H9 (cell line): ENCODE measurements around the gene SLC4A5. TPM values are rescaled to one million over a fixed set of nuclear protein-coding genes. Genes with fewer than 3 reads are reported as not detected.

Experiments used
- DNase-seq: peaks from one replicate; pipeline ENCODE4 v3.0.0-alpha.2; 2017
- H2AFZ ChIP-seq: one replicate; pipeline ENCODE4 v1.6.1; 2013; ENCODE audit warnings: mild to moderate bottlenecking, low read length, control low read depth, moderate library complexity
- H2AK5ac ChIP-seq: 2 replicates; pipeline ENCODE4 v1.6.1; 2013; ENCODE audit warnings: low read length, control low read depth, mixed read lengths; ENCODE audit not compliant: insufficient read length
- H2BK120ac ChIP-seq: one replicate; pipeline ENCODE4 v1.6.1; 2013; ENCODE audit warnings: low read depth, mild to moderate bottlenecking, low read length, control low read depth, inconsistent platforms; ENCODE audit not compliant: poor library complexity, severe bottlenecking
- H2BK12ac ChIP-seq: 2 replicates; pipeline ENCODE4 v1.6.1; 2013; ENCODE audit warnings: low read length, control low read depth, mixed read lengths, low read depth; ENCODE audit not compliant: insufficient read length
- H2BK15ac ChIP-seq: 2 replicates; pipeline ENCODE4 v1.6.1; 2013; ENCODE audit warnings: low read depth, low read length, control low read depth
- H2BK20ac ChIP-seq: one replicate; pipeline ENCODE4 v1.6.1; 2013; ENCODE audit warnings: low read depth, mild to moderate bottlenecking, low read length, control low read depth, inconsistent platforms; ENCODE audit not compliant: poor library complexity, severe bottlenecking
- H2BK5ac ChIP-seq: 2 replicates; pipeline ENCODE4 v1.6.1; 2013; ENCODE audit warnings: low read length, control low read depth, mixed read lengths; ENCODE audit not compliant: insufficient read length
- H3K14ac ChIP-seq: 2 replicates; pipeline ENCODE4 v1.6.1; 2013; ENCODE audit warnings: low read length, control low read depth; ENCODE audit not compliant: insufficient read depth
- H3K18ac ChIP-seq: 2 replicates; pipeline ENCODE4 v1.6.1; 2013; ENCODE audit warnings: low read depth, mild to moderate bottlenecking, mixed read lengths, low read length, control low read depth; ENCODE audit not compliant: insufficient read length
- H3K23ac ChIP-seq: 2 replicates; pipeline ENCODE4 v1.6.1; 2013; ENCODE audit warnings: low read length, control low read depth, mixed read lengths, low read depth; ENCODE audit not compliant: insufficient read length
- H3K23me2 ChIP-seq: 2 replicates; pipeline ENCODE4 v1.6.1; 2013; ENCODE audit warnings: low read depth, mild to moderate bottlenecking, mixed read lengths, low read length, control low read depth; ENCODE audit not compliant: insufficient read length, poor library complexity, severe bottlenecking
- H3K27ac ChIP-seq: 2 replicates; pipeline ENCODE4 v1.5.1; 2013; ENCODE audit warnings: low read length, control low read depth, mixed read lengths, low read depth; ENCODE audit not compliant: insufficient read length
- H3K27me3 ChIP-seq: 2 replicates; pipeline ENCODE4 v1.6.1; 2013; ENCODE audit warnings: low read length, control low read depth, inconsistent platforms; ENCODE audit not compliant: insufficient read depth
- H3K4ac ChIP-seq: 2 replicates; pipeline ENCODE4 v1.6.1; 2013; ENCODE audit warnings: low read depth, mild to moderate bottlenecking, control low read depth, inconsistent platforms, low read length, moderate library complexity
- H3K4me1 ChIP-seq: 2 replicates; pipeline ENCODE4 v1.6.1; 2013; ENCODE audit warnings: low read length, control low read depth, inconsistent platforms; ENCODE audit not compliant: insufficient read depth
- H3K4me2 ChIP-seq: 2 replicates; pipeline ENCODE4 v1.6.1; 2013; ENCODE audit warnings: low read length, control low read depth, mixed read lengths; ENCODE audit not compliant: insufficient read length, insufficient read depth
- H3K56ac ChIP-seq: 2 replicates; pipeline ENCODE4 v1.6.1; 2013; ENCODE audit warnings: low read depth, mild to moderate bottlenecking, mixed read lengths, low read length, control low read depth; ENCODE audit not compliant: insufficient read length
- H3K79me1 ChIP-seq: 2 replicates; pipeline ENCODE4 v1.6.1; 2013; ENCODE audit warnings: low read depth, mild to moderate bottlenecking, moderate library complexity, low read length, control low read depth, inconsistent platforms; ENCODE audit not compliant: insufficient read depth, poor library complexity, severe bottlenecking
- H3K79me2 ChIP-seq: 2 replicates; pipeline ENCODE4 v1.6.1; 2013; ENCODE audit warnings: low read length, control low read depth, inconsistent platforms; ENCODE audit not compliant: insufficient read depth
- H3K9ac ChIP-seq: 2 replicates; pipeline ENCODE4 v1.6.1; 2013; ENCODE audit warnings: low read length, control low read depth, mixed read lengths; ENCODE audit not compliant: insufficient read length; ENCODE audit errors: extremely low read depth
- H3K9me3 ChIP-seq: one replicate; pipeline ENCODE4 v1.6.1; 2013; ENCODE audit warnings: low read depth, low read length, inconsistent platforms; ENCODE audit not compliant: control insufficient read depth
- H3T11ph ChIP-seq: one replicate; pipeline ENCODE4 v1.6.1; 2013; ENCODE audit warnings: mild to moderate bottlenecking, low read length, control low read depth, inconsistent platforms
- H4K20me1 ChIP-seq: one replicate; pipeline ENCODE4 v1.6.1; 2013; ENCODE audit not compliant: control insufficient read depth, insufficient read length, insufficient read depth
- H4K5ac ChIP-seq: 2 replicates; pipeline ENCODE4 v1.6.1; 2013; ENCODE audit warnings: low read depth, mild to moderate bottlenecking, mixed read lengths, low read length, control low read depth; ENCODE audit not compliant: insufficient read length
- H4K8ac ChIP-seq: replicated peaks from 2 replicates; pipeline ENCODE4 v1.6.1; 2013; ENCODE audit warnings: low read length, control low read depth, mixed read lengths, low read depth; ENCODE audit not compliant: insufficient read length
- H4K91ac ChIP-seq: 2 replicates; pipeline ENCODE4 v1.6.1; 2013; ENCODE audit warnings: low read depth, mild to moderate bottlenecking, moderate library complexity, mixed read lengths, low read length, control low read depth; ENCODE audit not compliant: insufficient read length
- H3K27ac Mint-ChIP-seq, 3 experiments: 2 replicates in 2 of 3; 3 replicates in 1 of 3; pipeline ENCODE4 v1.8.0; 2020 to 2021; ENCODE audit warnings: mixed read lengths in 3 of 3, mild to moderate bottlenecking in 1 of 3, moderate library complexity in 1 of 3
- H3K27me3 Mint-ChIP-seq: 2 replicates; pipeline ENCODE4 v1.8.0; 2021; ENCODE audit warnings: low read depth, mild to moderate bottlenecking, moderate library complexity, mixed read lengths
- H3K36me3 Mint-ChIP-seq, 3 experiments: 2 replicates in 2 of 3; 3 replicates in 1 of 3; pipeline ENCODE4 v1.8.0; 2020 to 2021; ENCODE audit warnings: low read depth in 3 of 3, mixed read lengths in 3 of 3; ENCODE audit not compliant: insufficient read depth in 1 of 3
- H3K4me1 Mint-ChIP-seq, 2 experiments: 2 replicates each; pipeline ENCODE4 v1.8.0; 2020; ENCODE audit warnings: mixed read lengths in 2 of 2
- H3K4me3 Mint-ChIP-seq, 2 experiments: 2 replicates in 1 of 2; 3 replicates in 1 of 2; pipeline ENCODE4 v1.8.0; 2020 to 2021; ENCODE audit warnings: mild to moderate bottlenecking in 2 of 2, mixed read lengths in 2 of 2, moderate library complexity in 1 of 2
- H3K9me3 Mint-ChIP-seq, 2 experiments: 2 replicates in 1 of 2; 3 replicates in 1 of 2; pipeline ENCODE4 v1.8.0; 2020; ENCODE audit warnings: mild to moderate bottlenecking in 2 of 2, mixed read lengths in 2 of 2, moderate library complexity in 1 of 2
- WGBS: extraction: QIAGEN DNeasy Blood & Tissue Kit; methylation state at CpG from one replicate; pipeline ENCODE4 v1.1.7; 2013; ENCODE audit warnings: missing lambda C conversion rate, low lambda C conversion rate, mixed read lengths; ENCODE audit not compliant: insufficient read length; ENCODE audit errors: extremely low coverage; 5-methylcytosine and 5-hydroxymethylcytosine counted together
- total RNA-seq: library from RNA; stranded (reverse); gene quantifications from 2 replicates; pipeline ENCODE4 v1.2.1, GENCODE V29; 2021
- TF ChIP-seq, protein P1 (sequence below): fragments of 200-600 bp; sonication (generic); conservative IDR thresholded peaks from 3 replicates; pipeline ENCODE4 v1.8.0; 2021; ENCODE audit warnings: antibody characterized with exemption, mild to moderate bottlenecking

Gene SLC4A5
- total RNA-seq, 1 experiment from 2014 or later: 0.50 TPM

DNA sequence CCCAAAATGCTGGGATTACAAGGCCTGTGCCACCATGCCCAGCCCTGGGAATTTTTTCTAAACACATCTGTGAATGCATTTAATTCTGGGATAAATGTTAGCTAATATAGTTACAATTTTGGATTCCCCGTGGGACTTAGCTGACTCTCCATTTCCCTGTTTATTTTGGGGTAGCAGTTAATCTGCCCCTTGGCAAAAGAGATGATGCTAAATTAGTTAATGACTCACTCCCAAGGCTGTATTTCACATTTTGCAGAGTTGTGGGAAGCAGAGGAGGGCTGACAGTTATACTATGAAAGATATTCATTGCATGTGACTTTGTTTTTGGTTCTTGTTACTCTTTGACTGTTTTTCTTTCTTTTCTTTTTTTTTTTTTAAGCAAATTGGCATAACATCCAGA is 141.6 kb downstream of the SLC4A5 start:
- no CpG with 5 or more reads among the region's 1 CpG for WGBS
- Histone ChIP-seq H3K4me2 (no peak overlapping the region), H3K4me1 (peaks cover 10% of the 10 kb centered on the region)

More for the DNA sequence above, 141.6 kb downstream of the SLC4A5 start:
- Histone ChIP-seq H2BK5ac (no peak overlapping the region), H3K9ac (no peak overlapping the region), H3K4ac (no peak overlapping the region), H3K79me2 (peaks cover 66% of the 10 kb centered on the region), H4K20me1 (no peaks in the 10 kb centered on the region), H3K27me3 (no peaks in the 10 kb centered on the region), H3K18ac (no peak overlapping the region), H3K79me1 (peaks cover 7% of the 10 kb centered on the region), H3K23me2 (peaks cover 7% of the 10 kb centered on the region), H2BK120ac (no peak overlapping the region), H2AK5ac (no peak overlapping the region), H3K9me3 (no peaks in the 10 kb centered on the region), H2BK12ac (no peak overlapping the region), H2BK15ac (no peak overlapping the region), H3K14ac (no peak overlapping the region), H3K27ac (no peak overlapping the region), H4K5ac (no peak overlapping the region), H2AFZ (no peak overlapping the region), H4K91ac (no peak overlapping the region), H2BK20ac (no peak overlapping the region), H4K8ac (no peak overlapping the region), H3T11ph (no peak overlapping the region), H3K23ac (no peak overlapping the region), H3K56ac (no peak overlapping the region)
- Mint-ChIP-seq H3K27me3 (peaks cover 6% of the 10 kb centered on the region), H3K27ac (no peak overlapping the region), H3K9me3 (peaks cover 2 to 3% of the 10 kb centered on the region in 2 experiments; a peak in 4 of 5 replicates), H3K4me1 (peaks cover 51 to 60% of the 10 kb centered on the region in 2 experiments), H3K36me3 (peaks cover 43 to 66% (median 65%) of the 10 kb centered on the region in 3 experiments), H3K4me3 (peak overlapping the region; percentile 21 to 100; a peak in 4 of 5 replicates)
- no peak for DNase-seq
- TF ChIP-seq, protein P1, sequence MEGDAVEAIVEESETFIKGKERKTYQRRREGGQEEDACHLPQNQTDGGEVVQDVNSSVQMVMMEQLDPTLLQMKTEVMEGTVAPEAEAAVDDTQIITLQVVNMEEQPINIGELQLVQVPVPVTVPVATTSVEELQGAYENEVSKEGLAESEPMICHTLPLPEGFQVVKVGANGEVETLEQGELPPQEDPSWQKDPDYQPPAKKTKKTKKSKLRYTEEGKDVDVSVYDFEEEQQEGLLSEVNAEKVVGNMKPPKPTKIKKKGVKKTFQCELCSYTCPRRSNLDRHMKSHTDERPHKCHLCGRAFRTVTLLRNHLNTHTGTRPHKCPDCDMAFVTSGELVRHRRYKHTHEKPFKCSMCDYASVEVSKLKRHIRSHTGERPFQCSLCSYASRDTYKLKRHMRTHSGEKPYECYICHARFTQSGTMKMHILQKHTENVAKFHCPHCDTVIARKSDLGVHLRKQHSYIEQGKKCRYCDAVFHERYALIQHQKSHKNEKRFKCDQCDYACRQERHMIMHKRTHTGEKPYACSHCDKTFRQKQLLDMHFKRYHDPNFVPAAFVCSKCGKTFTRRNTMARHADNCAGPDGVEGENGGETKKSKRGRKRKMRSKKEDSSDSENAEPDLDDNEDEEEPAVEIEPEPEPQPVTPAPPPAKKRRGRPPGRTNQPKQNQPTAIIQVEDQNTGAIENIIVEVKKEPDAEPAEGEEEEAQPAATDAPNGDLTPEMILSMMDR: no peak
